ENCODE results near the gene GTF2A1L. TPM values are rescaled to one million over a fixed set of nuclear protein-coding genes. Genes with fewer than 3 reads are reported as not detected.

The GTF2A1L gene
- total and polyA plus RNA-seq, 4 donors, result 0.02 to 0.67 TPM; not detected in 2

GRCh38 chr2:48601349-48601748, 16.3 kb upstream of the GTF2A1L start:
- Histone ChIP-seq H3K9me3 (ENCODE audit: control insufficient read depth in 4 of 4, low read length in 3 of 4) (no peaks in the 10 kb centered on the region), H3K9ac (ENCODE audit: low read depth in 1 of 2, low read length in 2 of 2) (no peak overlapping the region), H3K4me1 (ENCODE audit: control insufficient read depth in 4 of 4, insufficient read depth in 4 of 4, low read length in 3 of 4) (no peaks in the 10 kb centered on the region), H3K27ac (ENCODE audit: low read depth in 1 of 2, low read length in 2 of 2) (no peak overlapping the region), H3K27me3 (ENCODE audit: control insufficient read depth in 4 of 4, insufficient read depth in 4 of 4, low read length in 3 of 4) (peaks cover 0 to 4% (median 0%) of the 10 kb centered on the region in 4 donors), H3K4me3 (ENCODE audit: low read depth in 1 of 3, low read length in 3 of 3) (no peak overlapping the region), H3K36me3 (ENCODE audit: control insufficient read depth in 4 of 4, insufficient read depth in 3 of 4, low read depth in 1 of 4, low read length in 3 of 4) (no peaks in the 10 kb centered on the region)
- TF ChIP-seq FOXA1 (IDR thresholded peaks at IDR 0.05) (no peak), TAF1 (conservative IDR thresholded peaks at IDR 0.05) (no peak), GABPA (IDR thresholded peaks at IDR 0.05 in 1 of 2, conservative IDR thresholded peaks at IDR 0.05 in 1 of 2) (no peak), SP1 (IDR thresholded peaks at IDR 0.05) (no peak), RAD21 (IDR thresholded peaks at IDR 0.05) (peak; percentile 24 to 54), FOXA2 (IDR thresholded peaks at IDR 0.05) (no peak), HNF4A (conservative IDR thresholded peaks at IDR 0.05) (no peak), NR2F2 (IDR thresholded peaks at IDR 0.05) (no peak)
- TF ChIP-seq, protein P1, sequence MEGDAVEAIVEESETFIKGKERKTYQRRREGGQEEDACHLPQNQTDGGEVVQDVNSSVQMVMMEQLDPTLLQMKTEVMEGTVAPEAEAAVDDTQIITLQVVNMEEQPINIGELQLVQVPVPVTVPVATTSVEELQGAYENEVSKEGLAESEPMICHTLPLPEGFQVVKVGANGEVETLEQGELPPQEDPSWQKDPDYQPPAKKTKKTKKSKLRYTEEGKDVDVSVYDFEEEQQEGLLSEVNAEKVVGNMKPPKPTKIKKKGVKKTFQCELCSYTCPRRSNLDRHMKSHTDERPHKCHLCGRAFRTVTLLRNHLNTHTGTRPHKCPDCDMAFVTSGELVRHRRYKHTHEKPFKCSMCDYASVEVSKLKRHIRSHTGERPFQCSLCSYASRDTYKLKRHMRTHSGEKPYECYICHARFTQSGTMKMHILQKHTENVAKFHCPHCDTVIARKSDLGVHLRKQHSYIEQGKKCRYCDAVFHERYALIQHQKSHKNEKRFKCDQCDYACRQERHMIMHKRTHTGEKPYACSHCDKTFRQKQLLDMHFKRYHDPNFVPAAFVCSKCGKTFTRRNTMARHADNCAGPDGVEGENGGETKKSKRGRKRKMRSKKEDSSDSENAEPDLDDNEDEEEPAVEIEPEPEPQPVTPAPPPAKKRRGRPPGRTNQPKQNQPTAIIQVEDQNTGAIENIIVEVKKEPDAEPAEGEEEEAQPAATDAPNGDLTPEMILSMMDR (IDR thresholded peaks at IDR 0.05; ENCODE audit: low read depth, low read length, missing input control), result peak; percentile 19
- whole genome bisulfite sequencing, result 33% methylated on average over 7 of the region's 7 CpGs
- peak; percentile 52 for DNase-seq (ENCODE audit: low spot score)

DNA sequence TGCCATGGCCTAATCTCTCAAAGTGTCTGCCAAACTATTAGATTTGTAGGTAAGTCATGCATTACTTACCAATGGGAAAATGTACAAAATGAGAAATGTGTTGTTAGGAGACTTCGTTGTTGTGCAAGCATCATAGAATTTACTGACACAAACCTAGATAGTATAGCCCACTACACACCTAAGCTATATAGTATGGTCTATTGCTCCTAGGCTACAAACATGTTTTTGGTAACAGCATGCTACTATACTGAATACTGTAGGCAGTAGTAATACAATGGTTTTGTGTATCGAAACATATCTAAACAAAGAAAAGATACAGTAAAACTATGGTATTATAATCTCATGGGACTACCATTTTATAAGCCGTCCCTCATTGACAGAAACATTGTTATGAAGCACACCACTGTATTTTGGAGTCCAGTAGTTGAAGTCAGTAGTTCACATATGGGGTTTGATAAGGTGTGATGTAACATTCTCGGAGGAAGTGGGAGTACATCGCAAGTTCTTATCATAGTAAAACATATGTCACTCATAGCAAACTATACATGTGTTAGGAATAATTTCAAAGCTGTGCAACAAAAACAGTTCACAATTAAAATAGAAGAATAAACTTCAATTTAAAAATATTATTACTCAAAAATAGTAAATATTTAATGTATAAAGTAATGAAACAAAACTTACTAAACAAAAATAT, 12.0 kb upstream of the GTF2A1L start:
- 86% methylated on average over 5 of the region's 5 CpGs for WGBS
- no peak overlapping the region for H3K4me3 ChIP-seq (ENCODE audit: low read depth in 1 of 3, low read length in 3 of 3)
- TF ChIP-seq, protein P2, sequence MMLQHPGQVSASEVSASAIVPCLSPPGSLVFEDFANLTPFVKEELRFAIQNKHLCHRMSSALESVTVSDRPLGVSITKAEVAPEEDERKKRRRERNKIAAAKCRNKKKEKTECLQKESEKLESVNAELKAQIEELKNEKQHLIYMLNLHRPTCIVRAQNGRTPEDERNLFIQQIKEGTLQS (IDR thresholded peaks at IDR 0.05), result no peak
- TF ChIP-seq TAF1 (conservative IDR thresholded peaks at IDR 0.05) (no peak), ZBTB33 (IDR thresholded peaks at IDR 0.05) (no peak), JUND (IDR thresholded peaks at IDR 0.05) (no peak), HNF4A (conservative IDR thresholded peaks at IDR 0.05) (no peak), NR2F2 (IDR thresholded peaks at IDR 0.05) (no peak), FOXA1 (IDR thresholded peaks at IDR 0.05) (no peak), RAD21 (IDR thresholded peaks at IDR 0.05) (no peak), EGR1 (IDR thresholded peaks at IDR 0.05; ENCODE audit: low read depth in 2 of 2) (no peak), YY1 (IDR thresholded peaks at IDR 0.05) (no peak)
- TF ChIP-seq, protein P3, sequence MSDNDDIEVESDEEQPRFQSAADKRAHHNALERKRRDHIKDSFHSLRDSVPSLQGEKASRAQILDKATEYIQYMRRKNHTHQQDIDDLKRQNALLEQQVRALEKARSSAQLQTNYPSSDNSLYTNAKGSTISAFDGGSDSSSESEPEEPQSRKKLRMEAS (IDR thresholded peaks at IDR 0.05), result no peak
- TF ChIP-seq, protein P1 (IDR thresholded peaks at IDR 0.05; ENCODE audit: low read depth, low read length, missing input control), result no peak
- TF ChIP-seq, protein P4, sequence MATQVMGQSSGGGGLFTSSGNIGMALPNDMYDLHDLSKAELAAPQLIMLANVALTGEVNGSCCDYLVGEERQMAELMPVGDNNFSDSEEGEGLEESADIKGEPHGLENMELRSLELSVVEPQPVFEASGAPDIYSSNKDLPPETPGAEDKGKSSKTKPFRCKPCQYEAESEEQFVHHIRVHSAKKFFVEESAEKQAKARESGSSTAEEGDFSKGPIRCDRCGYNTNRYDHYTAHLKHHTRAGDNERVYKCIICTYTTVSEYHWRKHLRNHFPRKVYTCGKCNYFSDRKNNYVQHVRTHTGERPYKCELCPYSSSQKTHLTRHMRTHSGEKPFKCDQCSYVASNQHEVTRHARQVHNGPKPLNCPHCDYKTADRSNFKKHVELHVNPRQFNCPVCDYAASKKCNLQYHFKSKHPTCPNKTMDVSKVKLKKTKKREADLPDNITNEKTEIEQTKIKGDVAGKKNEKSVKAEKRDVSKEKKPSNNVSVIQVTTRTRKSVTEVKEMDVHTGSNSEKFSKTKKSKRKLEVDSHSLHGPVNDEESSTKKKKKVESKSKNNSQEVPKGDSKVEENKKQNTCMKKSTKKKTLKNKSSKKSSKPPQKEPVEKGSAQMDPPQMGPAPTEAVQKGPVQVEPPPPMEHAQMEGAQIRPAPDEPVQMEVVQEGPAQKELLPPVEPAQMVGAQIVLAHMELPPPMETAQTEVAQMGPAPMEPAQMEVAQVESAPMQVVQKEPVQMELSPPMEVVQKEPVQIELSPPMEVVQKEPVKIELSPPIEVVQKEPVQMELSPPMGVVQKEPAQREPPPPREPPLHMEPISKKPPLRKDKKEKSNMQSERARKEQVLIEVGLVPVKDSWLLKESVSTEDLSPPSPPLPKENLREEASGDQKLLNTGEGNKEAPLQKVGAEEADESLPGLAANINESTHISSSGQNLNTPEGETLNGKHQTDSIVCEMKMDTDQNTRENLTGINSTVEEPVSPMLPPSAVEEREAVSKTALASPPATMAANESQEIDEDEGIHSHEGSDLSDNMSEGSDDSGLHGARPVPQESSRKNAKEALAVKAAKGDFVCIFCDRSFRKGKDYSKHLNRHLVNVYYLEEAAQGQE (IDR thresholded peaks at IDR 0.05), result no peak

More for the DNA sequence above, 12.0 kb upstream of the GTF2A1L start:
- Histone ChIP-seq H3K27ac (ENCODE audit: low read depth in 1 of 2, low read length in 2 of 2) (no peak overlapping the region), H3K27me3 (ENCODE audit: control insufficient read depth in 4 of 4, insufficient read depth in 4 of 4, low read length in 3 of 4) (peaks cover 0 to 6% (median 0%) of the 10 kb centered on the region in 4 donors), H3K36me3 (ENCODE audit: control insufficient read depth in 4 of 4, insufficient read depth in 3 of 4, low read depth in 1 of 4, low read length in 3 of 4) (no peaks in the 10 kb centered on the region), H3K9ac (ENCODE audit: low read depth in 1 of 2, low read length in 2 of 2) (no peak overlapping the region), H3K9me3 (ENCODE audit: control insufficient read depth in 4 of 4, low read length in 3 of 4) (no peaks in the 10 kb centered on the region), H3K4me1 (ENCODE audit: control insufficient read depth in 4 of 4, insufficient read depth in 4 of 4, low read length in 3 of 4) (no peaks in the 10 kb centered on the region)
- DNase-seq (ENCODE audit: low spot score), result no peak
